GM19463 (cell line): ENCODE data around the gene RAB27A.
"Not testable (repeated sequence)": the region's sequence is repeated elsewhere in the genome, so short reads cannot be mapped to it uniquely, and the experiment has no call there.

Experiments used
- ATAC-seq: cut with Tn5 transposase; IDR thresholded peaks from one replicate; pipeline ENCODE4 v1.9.1; 2021; ENCODE audit warnings: mild to moderate bottlenecking, moderate library complexity; ENCODE audit not compliant: unreplicated experiment

RAB27A gene

DNA sequence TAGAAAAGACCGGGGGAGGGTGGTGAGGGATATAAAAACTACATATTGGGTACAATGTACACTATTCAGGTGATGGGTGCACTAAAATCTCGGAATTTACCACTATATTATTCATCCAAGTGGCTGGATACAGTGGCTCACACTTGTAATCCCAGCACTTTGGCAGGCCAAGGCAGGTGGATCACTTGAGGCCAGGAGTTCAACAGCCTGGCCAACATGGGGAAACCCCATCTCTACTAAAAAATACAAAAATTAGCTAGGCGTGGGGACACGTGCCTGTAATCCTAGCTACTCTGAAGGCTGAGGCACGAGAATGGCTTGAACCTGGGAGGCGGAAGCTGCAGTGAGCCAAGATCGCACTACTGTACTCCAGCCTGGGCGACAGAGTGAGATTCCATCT, 37.4 kb downstream of the RAB27A start:
- not testable (repeated sequence) for ATAC-seq

DNA sequence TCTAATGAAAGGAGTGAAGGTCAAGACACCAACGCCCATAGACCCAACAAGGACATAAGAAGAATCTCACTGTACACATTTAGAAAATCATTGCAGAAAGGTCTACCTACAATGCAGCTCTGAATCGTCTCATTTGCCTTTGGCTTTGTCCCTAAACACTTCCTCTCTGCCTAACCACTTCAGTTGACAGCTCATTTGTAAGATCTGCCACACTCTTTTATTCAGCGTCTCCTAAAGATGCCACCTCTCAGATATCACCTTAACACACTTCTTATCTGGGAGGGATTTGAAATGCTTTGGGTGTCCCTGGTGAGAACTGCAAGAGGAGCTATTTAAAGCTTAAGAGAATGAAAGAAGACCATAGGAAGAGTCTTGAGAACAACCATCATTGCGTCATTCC, 38.7 kb downstream of the RAB27A start:
- ATAC-seq: no peak

DNA sequence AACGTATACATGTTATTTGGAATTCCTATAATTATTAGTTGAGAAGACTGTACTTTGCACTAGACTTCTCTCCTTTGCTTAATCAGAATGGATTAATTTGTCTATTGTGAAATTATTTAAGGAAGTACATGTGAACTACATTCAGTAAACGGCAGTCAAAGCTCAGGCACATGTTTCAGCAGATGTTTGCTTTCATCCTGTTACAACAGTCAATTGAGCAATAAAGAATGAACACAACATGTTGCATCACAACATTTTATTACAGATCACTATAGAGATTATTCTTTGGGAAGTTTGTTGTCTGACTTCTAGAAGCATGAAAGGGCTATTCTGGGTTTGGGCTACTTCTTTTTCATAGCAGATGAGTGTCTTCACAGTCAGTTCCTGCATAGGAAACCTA, 39.2 kb downstream of the RAB27A start:
- ATAC-seq: no peak

DNA sequence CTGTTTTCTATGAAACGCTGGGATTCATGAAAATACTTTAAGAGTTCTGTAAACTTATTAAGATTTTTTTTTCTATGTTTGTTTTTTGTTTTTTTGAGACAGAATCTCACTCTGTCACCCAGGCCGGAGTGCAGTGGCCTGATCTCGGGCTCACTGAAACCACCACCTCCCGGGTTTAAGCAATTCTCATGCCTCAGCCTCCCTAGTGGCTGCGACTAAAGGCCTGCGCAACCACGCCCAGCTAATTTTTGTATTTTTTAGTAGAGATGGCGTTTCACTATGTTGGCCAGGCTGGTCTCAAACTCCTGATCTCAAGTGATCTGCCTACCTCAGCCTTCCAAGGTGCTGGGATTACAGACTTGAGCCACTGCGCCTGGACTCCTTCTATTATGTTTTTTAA, 39.7 kb downstream of the RAB27A start:
- ATAC-seq: not testable (repeated sequence)

DNA sequence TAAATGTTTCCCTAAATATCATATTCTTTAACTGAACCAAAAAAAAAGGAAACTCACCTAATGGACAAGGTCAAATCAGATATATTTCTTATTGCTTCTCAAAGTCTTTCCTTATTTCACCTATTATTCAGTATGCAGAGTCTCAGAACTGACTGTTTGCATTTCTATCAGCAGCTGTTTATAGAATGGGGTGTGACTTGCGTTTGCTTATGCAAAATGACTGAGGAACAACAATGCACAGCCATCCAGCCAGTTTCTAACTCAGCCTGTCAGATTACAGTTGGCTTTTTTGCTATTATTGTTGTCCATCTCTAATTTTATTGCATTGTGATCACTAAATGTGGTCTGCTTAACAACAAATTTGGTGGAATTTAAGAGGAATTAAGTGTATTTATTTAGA, 40.7 kb downstream of the RAB27A start:
- no peak for ATAC-seq

DNA sequence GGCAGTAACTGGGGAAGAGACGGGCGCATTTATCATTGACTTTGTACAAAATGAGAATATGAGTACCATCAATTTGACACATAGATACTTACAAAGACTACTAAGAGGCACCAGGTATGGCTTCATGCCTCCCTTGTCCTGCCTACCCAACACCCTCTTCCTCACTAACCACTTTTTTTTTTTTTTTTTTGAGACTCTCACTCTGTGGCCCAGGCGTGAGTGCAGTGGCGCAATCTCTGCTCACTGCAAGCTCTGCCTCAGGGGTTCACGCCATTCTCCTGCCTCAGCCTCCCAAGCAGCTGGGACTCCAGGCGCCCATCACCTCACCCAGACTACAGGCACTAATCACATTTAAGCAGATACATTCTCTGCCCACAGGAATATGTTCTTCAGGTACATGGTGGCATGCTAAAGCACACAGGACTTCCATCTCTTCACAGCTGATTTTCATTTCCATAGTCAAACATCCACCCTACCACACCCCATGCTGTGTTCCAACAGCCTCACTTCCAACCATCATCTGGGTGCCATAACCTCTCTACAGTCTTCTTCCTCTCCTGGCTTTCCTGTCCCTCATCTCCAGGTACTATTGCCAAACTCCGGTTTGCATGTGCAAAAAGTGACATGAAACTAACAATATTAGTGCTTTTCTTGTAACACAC, 41.7 kb downstream of the RAB27A start:
- ATAC-seq: no peak

DNA sequence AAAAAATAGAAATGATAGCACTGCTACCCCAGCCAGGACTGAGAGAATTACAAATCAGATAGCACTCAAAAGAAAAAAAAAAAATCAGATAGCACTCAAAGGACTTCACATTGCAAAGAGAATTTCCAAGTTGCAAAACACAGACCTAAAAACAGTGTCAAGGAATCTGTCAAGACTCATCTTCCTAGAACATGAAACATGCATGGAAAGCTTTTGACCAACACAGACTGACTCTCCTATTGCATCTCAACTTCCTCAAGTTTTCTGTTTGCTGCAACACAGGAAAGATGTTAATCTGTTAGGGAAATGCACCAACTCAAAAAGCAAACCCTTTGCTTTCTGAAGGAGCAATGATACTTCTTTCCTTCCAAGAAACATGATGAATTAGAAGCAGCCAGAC, 42.3 kb downstream of the RAB27A start:
- ATAC-seq: no peak

DNA sequence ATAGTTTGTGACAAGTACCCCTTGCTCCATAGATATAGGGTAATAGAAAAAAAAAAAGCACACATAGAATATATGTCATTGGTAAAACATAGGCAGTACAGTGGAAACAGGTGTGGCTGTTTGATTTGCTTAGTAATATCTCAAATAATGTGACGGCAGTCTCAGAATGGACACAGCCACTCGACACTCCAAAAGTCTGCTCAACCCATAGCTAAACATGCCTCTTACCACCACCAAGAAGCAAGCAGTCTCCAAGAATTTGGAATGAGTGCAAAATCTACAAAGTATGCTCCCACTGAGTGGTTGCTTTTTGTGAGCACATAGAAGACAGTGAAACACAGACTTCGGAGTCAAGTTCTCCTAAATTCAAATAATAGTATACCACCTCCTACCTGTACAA, 43.0 kb downstream of the RAB27A start:
- ATAC-seq: no peak

DNA sequence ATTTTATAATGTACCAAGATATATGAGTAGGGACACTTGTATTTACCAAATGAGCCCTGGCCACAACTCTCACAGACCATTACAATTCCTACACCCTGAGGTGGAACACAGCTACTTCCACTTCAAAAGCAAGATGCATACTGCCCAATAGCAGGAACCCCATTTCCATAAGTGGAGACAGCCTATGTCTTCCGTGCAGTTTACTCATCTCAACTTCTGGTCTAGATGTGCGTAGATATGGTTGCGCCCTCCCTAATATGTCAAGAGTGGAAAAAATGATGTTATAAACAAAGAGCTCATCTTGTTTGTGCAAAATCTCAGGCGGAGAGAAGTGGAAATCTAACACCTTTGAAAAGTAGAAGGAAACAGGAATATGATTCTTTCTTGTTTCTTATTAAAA, 44.6 kb downstream of the RAB27A start:
- ATAC-seq: no peak

DNA sequence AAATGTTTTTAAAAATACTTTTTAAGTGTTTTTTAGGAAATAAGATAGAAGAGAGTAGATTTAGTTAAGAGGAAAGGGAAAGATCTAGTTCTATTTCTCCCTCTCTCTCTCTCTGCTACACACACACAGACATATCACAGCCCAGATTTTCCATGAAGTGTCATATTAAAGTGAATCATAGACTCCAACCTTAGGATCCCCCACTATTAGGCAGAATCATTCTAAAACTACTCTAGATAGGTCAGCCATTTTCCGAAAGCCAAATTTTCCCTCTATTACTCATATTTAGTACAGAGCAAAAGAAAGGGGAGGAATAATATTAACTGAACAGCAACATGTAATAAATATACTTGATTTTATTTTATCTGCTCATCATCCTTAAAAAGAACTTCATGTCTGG, 47.7 kb downstream of the RAB27A start:
- ATAC-seq: no peak

DNA sequence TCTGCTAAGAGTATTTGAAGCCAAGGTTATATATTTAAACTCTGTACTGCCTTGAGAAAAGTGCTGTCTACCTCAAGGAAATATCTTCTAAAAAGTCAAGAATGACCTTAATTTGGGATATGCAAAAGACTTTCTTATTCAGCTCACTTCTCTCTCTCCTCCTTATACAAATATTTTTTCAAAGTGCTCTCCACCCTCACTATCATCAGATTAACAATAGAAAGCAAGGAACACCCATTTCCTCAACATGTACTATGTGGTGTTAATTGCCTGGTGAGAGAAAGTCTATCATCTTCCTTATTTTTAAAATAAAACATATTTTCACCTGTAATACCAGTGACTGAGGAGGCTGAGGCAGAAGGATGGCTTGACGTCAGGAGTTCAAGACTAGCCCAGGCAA, 48.4 kb downstream of the RAB27A start:
- ATAC-seq: no peak

DNA sequence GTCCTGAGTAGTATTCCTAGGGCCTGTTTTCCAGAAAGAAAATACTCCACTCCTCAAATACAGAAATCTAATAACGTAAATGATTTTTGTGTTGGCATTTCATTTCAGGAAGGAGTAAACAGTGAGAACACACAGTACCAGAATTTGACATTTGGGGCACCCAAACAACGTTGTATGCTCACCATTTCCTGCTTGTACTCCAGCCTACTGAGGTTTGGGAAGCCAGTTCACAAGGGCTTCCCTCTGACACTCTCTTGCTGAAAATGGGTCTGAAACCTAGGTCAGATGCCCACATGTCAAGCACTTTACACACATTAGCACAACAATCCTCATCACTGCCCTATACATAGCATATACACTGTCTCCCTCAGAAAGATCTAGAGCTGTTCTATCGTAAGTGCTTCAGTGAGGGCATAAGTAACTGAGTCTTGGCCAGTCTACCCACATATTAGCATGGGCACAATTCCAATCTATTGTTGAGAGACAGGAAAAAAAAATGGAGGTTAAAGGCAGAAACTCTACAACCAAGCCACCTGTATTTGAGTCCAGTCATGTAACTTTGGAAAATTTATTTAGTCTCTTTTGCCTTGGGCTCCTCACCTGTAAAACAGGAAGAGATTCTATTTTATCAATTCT, 49.4 kb downstream of the RAB27A start:
- no peak for ATAC-seq

DNA sequence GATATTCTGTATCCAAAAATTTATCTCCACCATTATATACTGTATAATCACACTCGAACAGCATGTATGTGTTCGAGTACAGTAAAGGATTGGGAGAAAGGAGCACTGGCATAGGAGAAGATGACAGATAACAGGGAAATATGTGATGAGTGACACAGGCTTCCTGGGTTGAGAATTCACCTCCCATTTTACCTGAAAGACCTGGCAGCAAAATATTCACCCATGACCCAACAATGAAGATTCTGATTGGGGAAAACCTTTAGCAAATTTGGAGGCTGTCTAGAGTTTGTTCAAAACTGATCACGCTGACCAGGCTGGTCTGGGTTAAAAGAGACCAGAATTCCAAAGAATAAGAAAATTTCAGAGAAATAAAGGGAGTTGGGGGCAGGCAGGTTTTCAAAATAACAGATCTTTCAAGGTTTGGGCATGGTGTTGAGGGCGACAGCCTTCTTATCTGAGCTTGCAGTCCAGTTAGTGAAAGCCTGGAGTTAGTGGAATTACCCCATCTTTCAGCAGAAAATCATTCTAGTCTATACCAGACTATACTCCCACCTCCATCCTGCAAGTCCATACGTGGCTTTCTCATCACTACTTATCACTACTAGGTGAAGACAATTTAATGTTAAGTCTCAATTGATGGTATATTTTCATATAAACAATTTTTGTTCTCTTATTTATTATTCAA, 50.0 kb downstream of the RAB27A start:
- ATAC-seq: no peak

DNA sequence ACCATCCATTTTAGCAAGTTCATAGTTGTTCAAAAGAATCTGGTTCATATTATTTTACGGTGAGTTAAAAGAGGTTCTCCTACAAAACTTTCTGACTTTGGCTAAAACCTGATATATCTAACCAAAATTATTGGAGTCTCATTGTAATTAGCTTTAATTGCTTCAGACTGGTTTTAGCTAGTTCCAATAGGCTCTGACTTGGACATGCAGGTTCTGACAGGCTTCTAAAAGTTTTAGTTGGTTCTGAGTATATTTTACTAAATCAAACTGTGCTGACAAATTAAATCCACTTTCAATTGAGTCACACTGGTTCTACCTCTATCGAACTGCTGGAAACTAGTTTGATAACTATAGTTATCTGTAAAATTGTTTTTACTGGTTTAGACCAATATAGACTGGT, 50.7 kb downstream of the RAB27A start:
- no peak for ATAC-seq

DNA sequence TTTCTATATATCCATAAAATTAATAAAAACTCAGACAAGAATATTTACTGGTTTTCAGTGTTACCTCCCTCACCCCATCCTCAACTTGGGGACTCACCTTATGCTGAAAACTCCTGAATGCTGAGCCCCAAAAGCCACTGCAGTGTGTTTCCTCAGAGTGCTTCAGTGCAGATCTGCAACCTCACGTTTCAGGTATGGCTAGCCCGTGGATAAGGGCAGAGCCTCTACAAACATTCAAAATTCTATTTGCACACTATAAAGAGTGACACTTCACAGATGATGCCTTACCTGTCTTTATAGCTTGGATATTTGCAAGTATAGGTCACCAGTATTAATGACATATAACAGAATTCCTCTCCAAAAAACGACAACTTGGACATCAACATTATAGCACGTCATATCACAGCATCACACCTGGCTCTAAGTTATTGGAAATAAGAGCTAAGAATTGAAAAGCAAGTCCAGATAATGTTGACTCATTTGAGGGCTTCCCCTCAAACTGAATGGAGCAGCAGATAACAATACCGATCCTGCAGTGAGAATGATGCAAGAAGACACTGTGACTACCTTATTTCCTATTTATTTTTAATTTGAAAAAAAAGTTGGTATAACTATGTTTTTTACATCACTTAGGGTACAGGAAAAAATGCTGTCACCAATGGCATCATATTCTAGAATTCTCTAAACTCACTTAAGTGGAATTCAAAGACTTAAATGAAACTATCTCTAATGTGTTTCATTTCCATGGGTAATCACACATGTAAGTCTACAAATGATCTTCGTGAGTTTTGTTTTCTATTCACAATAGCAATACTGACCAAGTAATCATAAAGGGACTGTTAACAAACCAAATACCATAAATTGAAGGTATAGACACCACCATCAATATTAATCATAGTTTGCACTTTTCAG, 52.1 kb downstream of the RAB27A start:
- no peak for ATAC-seq

DNA sequence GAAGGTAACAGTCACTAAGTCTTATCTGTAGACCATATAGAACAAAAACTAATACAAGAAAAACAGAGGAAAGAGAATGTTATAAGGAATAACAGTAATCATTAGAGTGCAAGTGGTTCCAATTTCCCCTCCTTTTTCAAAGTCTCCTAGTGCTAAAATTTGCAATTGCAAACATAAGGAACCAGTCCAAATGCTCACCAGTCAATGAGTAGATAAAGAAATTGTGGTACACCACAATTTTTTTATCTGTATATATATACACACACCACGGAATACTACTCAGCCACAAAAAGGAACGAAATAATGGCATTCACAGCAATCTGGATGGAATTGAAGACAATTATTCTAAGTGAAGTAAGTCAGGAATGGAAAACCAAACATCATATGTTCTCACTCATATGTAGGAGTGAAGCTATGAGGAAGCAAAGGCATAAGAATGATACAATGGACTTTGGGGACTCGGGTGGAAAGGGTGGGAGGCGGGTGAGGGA, 54.0 kb downstream of the RAB27A start:
- ATAC-seq: no peak

DNA sequence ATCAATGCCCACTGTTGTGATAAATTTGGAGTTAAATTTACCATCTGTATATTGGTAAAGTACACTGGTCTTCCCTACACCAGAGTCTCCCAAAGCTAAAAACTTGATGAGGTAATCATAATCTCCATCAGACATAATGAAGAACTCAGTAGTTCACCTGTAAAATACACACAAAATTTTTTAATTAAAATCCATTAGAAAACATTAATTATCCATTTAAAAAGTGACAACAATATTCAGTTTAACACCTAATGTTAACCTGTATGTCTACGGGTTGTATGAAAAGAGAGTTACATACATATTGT, 54.9 kb downstream of the RAB27A start:
- no peak for ATAC-seq

DNA sequence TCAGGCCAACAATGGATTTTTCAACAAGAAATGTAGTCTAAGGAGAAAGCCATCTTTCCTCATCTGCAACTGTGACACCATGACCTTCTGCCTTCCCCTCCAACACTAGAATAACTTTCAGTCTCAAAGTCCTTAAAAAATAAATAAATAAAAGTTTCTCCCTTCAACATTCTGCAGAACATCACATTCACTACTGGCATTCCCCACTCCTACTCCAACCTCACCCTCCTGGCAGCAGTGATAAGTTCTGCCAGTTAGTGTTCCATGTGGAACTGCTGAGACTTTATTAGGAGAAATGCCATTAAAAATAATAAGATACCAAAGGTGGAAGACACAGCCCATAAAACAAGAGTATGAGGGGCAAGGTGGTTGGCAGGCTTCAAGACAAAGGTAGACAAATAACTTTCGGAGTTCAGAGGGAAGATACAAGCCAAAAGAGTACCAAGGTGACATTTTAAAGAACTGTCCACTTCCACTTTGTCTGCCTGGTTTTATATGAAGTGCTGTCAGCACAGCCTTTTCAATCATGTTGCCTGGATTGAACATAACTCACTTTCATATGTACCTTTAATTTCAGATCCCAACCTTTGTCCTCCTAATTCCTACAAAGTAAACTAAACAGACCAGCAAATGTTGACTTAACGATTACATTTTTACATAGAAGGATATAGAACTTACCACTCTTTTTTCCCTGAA, 55.4 kb downstream of the RAB27A start:
- no peak for ATAC-seq

DNA sequence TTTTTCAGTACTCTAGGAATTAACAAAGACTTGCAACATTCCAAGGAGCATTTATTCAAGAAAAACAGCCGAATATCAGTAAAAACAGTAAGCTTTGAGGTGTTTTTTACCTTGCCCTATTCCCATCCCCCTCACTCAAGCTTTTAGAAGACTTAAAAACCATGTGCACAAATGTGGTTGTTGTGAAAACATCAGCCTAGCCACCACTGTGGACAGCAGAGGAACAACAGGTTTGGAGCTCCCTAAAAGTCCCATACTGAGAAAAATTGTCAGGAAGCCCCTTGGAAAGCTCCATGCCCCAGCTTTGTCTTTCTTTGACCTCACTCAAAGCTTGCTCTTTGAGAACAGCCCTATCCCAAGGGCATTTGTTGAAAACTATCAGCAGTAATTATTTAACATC, 58.2 kb downstream of the RAB27A start:
- ATAC-seq: no peak

DNA sequence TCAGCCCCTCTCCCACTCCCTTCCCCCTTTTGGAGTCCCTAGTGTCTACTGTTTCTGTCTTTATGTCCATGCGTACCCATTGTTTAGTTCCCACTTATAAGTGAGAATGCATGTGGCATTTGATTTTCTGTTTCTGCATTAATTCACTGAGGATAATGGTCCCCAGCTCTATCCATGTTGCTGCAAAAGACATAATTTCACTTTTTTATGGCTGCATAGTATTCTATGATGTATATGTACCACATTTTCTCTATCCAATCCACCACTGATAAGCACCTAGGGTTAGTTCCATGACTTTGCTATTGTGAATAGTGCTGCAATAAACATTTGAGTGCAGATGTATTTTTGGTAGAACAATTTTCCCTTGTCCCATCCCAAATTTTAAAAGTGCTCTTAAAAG, 58.7 kb downstream of the RAB27A start:
- ATAC-seq: no peak
